NCI-H1930 (cell line): ENCODE data around the gene TMEM132D.
A peak's percentile ranks its signal among the peaks of the same experiment; 100 is the strongest.

Source experiments
- DNase-seq, 2 experiments: peaks; one replicate each; lab custom pipeline; 2025; lab: John Stamatoyannopoulos, UW

Gene TMEM132D

DNA sequence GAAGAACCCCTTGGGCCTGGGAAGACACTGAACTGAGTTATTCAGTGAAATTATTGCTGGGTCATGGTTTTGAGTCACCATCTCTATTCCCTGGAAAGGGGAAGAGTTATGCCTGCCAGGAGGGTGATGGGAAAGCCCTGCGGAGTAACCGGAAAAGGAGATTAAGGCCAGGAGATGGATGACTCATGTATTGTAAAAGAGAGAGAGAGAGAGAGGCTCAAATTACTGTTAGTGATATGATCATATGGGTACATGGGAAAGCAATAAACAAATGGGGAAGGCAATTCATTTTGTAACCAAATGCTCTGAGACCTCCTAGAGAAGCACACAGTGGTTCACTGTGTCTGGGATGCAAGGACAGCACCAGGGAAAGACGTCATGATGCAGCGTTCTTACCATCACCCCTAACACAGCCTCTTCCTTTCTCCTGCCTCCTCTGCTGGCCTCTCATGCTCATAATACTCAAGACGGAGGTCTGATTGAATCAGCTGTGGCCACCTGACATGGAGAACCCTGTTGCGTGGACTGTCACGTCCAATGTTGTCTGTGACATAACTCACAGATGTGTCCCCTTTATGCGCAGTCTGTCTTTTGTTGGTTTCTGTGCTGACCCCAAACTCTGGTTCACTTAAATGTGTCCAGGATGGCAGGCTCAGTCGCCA is 243.7 kb downstream of the TMEM132D start:
- DNase-seq: no peak

DNA sequence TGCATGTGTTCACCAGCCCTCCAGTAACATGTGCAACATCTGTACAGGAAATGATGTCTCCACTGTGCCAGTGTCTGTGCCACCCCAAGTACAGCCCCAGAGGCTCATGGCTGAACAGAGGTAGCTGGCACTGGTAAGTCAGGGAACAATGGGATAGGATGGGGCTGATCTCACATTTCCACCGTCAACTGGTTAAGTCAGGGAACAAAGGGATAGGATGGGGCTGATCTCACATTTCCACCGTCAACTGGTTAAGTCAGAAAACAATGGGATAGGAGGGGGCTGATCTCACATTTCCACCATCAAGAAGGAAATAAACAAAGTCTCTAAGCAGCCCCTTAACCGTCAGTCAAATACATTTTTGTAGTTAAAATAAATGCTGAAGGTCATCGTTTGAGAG is 246.6 kb downstream of the TMEM132D start:
- DNase-seq: peak in 1 of 2 experiments; percentile 18

DNA sequence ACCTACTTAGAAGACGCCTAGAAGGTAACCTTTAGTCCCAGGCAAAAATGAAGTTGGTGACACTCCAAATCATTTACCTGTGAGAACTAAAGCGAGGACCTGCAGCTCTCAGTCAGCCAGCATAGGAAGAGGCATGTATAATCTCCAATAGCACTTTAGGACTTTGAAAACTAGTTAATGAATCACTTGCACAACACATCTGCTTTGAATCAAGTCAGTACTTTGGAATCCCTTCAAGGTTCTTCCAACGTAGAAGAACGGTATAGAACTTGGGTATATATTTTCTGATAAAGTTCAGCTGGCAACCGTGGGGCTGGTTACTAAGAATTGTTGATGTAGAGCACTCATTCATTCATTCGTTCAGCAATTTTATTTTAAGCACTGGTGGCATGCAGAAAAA is 251.9 kb downstream of the TMEM132D start:
- no peak for DNase-seq

DNA sequence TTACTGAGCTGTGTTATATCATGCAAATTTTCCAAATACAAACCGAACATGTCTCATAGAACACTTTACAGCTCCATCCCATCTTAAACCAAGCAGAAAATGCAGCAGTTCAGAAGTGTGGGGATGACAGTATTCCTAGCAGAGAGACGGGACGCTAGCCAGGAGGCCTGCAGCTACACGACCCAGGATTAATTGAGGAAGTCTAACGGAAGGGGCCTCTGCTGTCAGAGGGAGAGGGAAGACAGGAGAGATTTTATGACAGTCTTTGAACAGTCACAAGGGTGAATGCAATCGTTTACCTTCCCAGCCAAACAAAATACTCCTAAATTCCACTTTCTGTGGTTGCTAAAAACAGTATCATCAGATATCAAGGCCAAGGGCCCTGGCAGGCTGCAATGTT is 261.9 kb downstream of the TMEM132D start:
- no peak for DNase-seq

DNA sequence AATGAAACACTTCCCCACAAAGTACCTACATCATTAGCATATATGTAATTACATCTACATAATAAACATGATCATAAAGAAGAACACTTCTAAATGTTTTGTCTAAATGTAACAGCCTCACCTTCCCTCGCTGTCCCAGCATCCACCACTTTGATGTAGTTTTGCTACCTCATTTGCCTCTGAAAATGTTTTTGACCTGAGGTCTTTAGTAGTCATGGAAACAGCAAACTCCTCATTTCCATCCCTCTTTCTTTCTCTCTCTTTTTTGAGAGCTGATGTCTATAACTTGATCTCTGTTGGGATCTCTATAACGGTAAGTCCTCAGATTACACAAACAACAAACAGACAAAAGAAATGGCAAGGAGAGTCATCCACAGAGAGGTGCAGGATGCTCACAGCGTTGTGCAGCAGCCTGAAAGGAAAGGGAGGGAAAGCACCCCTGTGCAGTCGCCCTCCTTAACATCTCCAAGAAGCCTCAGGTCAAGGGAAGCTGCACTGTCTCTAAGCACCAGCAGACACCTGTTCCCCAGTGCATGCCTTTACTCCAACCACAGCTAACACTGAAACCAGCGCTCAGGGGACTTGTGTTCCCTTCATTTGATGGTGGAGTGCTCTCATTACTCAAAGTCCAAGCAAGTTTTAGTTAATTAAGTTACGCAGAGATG is 268.7 kb downstream of the TMEM132D start:
- no peak for DNase-seq

GRCh38 chr12:129631316-129631715 is 272.5 kb downstream of the TMEM132D start:
- DNase-seq: no peak

- no peak for DNase-seq
Observed at GRCh38 chr12:129629901-129630300, 273.9 kb downstream of the TMEM132D start.

DNA sequence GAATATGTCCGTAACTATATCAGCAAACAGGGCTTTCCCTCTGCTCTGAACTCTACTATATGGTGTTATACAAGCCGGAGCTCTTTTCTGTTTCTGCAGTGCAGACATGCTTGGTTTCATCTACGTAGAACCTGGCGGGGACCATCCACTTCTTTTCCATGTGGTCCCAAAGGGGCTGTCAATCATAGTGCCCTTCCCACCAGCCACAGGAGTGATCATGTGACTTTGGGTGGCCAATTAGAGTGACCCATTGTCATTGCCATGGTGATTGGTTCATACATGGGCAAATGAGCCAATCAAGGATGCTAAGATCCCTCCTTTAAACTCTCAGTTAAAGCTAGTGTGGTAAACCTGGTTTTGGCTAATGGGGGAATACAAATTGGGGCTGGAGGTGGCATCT is 281.3 kb downstream of the TMEM132D start:
- no peak for DNase-seq

DNA sequence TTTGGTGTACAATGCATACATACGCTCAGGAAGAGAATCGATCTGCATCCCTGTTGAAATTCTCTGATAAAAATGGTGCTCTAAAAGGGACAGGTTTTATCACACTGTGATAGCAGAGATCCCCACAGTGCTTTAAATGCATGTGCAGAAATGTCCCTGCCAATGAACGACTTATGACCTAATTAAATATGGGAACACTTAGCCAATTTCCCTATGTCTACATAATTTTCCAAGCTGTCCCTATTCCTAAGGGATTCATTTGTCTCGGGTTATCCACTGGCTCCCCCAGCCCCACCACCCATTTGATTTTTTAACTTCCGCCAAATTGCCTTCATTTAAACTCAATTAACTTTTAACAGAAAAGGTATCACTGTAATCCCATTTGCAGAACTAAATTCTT is 284.6 kb downstream of the TMEM132D start:
- no peak for DNase-seq

DNA sequence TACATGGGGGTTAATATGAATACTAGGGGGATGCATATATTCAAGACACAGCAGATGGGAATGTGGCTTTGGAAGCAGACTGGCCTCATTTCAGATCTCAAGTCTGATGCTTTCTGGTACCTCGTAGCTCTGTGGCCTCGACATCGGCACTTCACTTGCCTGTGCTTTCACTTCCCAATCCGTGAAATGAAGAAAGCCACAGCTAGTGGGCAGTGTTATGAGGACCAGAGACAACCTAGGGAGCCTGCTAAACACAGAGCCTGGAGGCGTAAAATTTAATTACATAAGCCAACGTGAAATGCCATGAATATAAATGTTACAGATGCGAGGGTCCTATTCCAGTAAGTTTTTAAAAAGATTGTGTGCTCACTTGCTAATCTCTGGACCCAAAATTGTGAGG is 286.0 kb downstream of the TMEM132D start:
- DNase-seq: no peak

DNA sequence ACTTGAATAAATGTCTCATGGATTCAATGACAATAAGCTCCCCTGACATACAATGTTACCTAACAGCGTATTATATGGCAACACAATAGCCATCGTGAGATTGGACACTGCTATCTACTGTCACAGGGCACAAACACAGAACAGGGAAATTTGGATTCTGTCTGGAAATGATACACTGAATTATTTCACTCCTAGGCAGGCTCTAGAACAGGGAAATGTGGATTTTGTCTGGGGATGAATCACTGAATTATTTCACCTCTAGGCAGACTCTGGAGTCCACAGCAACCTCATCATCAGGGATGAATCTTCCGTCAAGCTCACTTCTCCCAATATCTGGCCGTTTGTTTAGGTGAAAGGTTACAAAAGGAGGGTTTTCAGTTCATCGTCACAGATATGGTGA is 288.8 kb downstream of the TMEM132D start:
- no peak for DNase-seq

- DNase-seq: no peak
Observed at GRCh38 chr12:129614221-129614885, 289.5 kb downstream of the TMEM132D start.

DNA sequence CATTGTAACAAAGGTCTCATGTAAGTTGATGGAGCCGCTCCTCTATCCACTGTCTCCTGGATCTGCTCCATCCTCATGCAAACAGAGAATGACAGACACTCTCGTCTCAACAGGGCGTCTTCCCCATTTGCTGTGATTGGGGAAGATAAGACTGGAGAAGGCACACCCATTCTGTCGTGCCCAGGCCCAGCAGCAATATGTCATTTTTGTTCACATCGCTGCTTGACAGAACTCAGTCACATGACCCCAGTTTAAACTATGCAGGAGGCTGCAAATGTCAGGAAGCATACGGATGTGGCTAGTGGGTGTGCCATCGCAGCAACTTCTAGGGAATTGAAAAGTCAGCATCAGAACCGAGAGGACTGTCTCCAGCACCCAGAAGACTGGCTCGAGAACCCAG is 290.5 kb downstream of the TMEM132D start:
- DNase-seq: no peak

DNA sequence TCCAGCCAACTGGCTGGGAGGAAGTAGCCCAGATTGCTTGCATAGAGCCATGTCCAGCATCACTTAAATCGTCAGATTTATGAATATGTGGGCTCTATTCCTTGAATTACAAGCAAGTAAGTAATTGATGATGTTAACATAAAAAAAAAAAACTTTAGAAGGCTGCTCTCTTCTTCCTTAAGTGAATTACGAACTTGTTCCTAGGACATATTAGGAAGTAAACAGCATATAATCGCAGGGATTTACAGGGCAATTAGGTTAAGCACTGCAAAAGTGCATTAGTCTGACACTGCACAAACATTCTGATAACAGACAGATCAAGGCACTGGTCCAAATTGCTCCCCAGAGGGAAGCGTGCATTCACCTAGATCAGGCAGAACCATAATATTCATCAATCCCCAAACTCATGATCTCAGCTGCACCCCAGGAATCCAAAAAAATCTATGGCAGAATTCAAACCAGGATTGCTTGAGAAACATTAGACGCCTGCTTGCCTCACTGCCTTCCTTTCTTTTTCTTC is 293.2 kb downstream of the TMEM132D start:
- peak in 1 of 2 experiments; percentile 17 for DNase-seq

- DNase-seq: no peak
Observed at GRCh38 chr12:129607756-129608155, 296.1 kb downstream of the TMEM132D start.

DNA sequence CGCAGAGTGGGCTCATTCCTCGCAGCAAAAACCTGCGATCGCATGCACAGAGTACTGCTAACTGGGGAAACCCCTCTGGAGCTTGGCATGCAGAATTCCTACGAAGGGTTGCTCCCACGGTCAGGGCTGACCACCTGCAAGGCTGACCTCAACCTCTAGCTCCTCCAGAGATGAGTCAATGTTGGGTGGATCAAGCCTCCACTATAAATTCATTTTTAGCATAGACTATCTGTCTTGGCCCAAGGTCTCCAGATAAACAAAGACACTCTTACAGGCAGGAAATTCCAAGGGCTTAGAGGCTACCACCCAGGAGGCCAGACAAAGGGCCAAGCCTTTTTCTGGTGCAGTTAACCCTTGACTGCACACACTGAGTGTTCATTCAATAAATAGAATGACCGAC is 296.5 kb downstream of the TMEM132D start:
- no peak for DNase-seq

GRCh38 chr12:129606239-129606638 is 297.6 kb downstream of the TMEM132D start:
- DNase-seq: no peak

GRCh38 chr12:129605666-129606065 is 298.2 kb downstream of the TMEM132D start:
- no peak for DNase-seq

DNA sequence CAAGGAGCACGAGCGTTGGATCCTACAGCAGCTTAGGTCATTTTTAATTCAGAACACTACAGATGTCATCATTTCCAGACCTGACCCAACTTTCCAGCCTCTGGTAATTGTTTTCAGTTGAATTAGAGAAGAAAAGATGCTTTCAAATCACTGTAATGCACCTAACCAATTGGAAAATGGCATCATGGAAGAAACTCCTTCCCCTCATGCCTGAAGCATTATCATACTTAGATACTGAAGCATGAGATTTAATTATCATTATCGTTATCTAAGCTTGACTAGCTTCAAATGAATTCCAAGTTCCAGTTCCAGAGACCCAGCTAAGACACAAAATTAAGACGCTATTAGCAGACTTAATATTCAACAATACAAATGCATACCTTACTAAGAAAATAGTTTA is 299.3 kb downstream of the TMEM132D start:
- no peak for DNase-seq

- DNase-seq: no peak
Observed at GRCh38 chr12:129599406-129599805, 304.4 kb downstream of the TMEM132D start.

GRCh38 chr12:129594098-129594497 is 309.7 kb downstream of the TMEM132D start:
- no peak for DNase-seq

DNA sequence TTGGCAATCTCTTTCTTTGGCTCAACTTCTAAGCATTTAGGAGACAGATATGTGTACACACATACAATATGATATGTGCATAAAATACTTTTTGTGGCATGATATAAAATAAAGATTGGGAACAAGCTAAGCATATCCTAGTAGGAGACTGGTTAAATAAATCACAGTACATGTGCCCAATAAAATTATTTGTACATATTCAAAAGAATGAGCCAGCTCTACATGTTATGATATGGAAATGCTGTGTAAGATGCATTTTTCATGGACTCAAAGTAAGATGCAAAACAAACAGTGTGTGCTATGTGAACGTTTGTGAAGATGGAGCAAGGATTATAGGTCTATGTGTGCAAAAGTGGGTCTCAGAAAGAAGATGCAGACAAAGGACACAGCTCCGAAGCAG is 311.4 kb downstream of the TMEM132D start:
- no peak for DNase-seq

DNA sequence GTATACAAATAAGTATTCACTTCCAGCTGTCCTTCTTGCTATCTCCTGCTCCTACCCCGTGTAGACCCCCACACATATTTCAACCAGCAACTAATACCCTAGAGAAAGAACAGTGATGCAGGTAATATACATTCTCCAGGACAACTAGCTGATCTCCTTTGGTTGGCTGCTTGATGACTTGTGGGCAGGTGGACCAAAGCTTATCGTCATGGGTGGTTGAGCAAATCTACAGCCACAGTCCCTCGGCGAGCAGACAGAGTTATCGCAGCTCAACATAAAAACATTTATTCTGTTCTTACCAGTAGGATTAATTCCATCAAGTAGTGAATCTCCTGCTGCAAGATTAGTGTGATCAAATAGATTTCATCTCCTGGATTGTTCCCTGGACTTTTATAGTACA is 314.3 kb downstream of the TMEM132D start:
- DNase-seq: no peak
